ENCODE results near the gene UBQLN1.

UBQLN1 gene

DNA sequence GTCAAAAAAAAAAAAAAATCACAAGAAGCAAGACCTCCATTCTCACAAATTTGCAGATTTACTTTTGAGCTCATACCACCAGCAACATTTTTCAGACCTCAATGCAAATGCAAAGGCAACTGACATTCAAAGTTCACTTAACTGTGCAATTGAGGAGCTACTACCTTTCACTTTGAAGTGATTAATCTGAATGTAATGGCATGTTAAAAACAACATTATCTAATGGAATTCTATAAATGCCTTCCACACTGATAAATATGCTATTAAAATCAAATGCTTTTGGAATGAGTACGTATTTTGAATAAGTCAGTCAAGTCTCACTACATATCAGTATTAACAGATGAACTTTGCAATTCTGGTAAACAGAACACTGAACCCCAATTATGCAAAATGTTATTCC, 32.3 kb downstream of the UBQLN1 start:
- no peak for TF ChIP-seq EP300 (IDR thresholded peaks at IDR 0.05; ENCODE audit: borderline replicate concordance)
- no peak for TF ChIP-seq ZBTB7A (IDR thresholded peaks at IDR 0.05; ENCODE audit: low read depth)
- TF ChIP-seq, protein P1, sequence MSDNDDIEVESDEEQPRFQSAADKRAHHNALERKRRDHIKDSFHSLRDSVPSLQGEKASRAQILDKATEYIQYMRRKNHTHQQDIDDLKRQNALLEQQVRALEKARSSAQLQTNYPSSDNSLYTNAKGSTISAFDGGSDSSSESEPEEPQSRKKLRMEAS (IDR thresholded peaks at IDR 0.05) = no peak
- TF ChIP-seq TEAD4 (IDR thresholded peaks at IDR 0.05) = no peak

GRCh38 chr9:83671451-83671850, 36.3 kb downstream of the UBQLN1 start:
- TF ChIP-seq TCF12 (IDR thresholded peaks at IDR 0.05; ENCODE audit: low read depth) (no peak), REST (IDR thresholded peaks at IDR 0.05; ENCODE audit: low read depth) (no peak), EP300 (IDR thresholded peaks at IDR 0.05; ENCODE audit: borderline replicate concordance) (no peak), YY1 (IDR thresholded peaks at IDR 0.05; ENCODE audit: low read depth) (no peak), CREB1 (IDR thresholded peaks at IDR 0.05; ENCODE audit: low read depth) (no peak)

GRCh38 chr9:83670381-83670780, 37.4 kb downstream of the UBQLN1 start:
- no peak for TF ChIP-seq CEBPB (IDR thresholded peaks at IDR 0.05)
- no peak for TF ChIP-seq TEAD4 (IDR thresholded peaks at IDR 0.05)
- TF ChIP-seq TAF1 (IDR thresholded peaks at IDR 0.05; ENCODE audit: low read depth) = no peak
- no peak for TF ChIP-seq NFIC (IDR thresholded peaks at IDR 0.05)
- TF ChIP-seq REST (IDR thresholded peaks at IDR 0.05; ENCODE audit: low read depth) = no peak
- no peak for TF ChIP-seq EP300 (IDR thresholded peaks at IDR 0.05; ENCODE audit: borderline replicate concordance)
- TF ChIP-seq ZBTB7A (IDR thresholded peaks at IDR 0.05; ENCODE audit: low read depth) = no peak
- no peak for TF ChIP-seq USF1 (IDR thresholded peaks at IDR 0.05)
- TF ChIP-seq RAD21 (IDR thresholded peaks at IDR 0.05; ENCODE audit: low read depth) = no peak
- TF ChIP-seq FOXM1 (IDR thresholded peaks at IDR 0.05; ENCODE audit: borderline replicate concordance, low read depth) = no peak
- TF ChIP-seq TCF12 (IDR thresholded peaks at IDR 0.05; ENCODE audit: low read depth) = no peak

GRCh38 chr9:83669067-83669466, 38.7 kb downstream of the UBQLN1 start:
- TF ChIP-seq EGR1 (IDR thresholded peaks at IDR 0.05) (no peak), YY1 (IDR thresholded peaks at IDR 0.05; ENCODE audit: low read depth) (no peak), NFIC (IDR thresholded peaks at IDR 0.05) (no peak), TAF1 (IDR thresholded peaks at IDR 0.05; ENCODE audit: low read depth) (no peak), REST (IDR thresholded peaks at IDR 0.05; ENCODE audit: low read depth) (no peak), TEAD4 (IDR thresholded peaks at IDR 0.05) (no peak), CREB1 (IDR thresholded peaks at IDR 0.05; ENCODE audit: low read depth) (no peak), ZBTB7A (IDR thresholded peaks at IDR 0.05; ENCODE audit: low read depth) (no peak), RAD21 (IDR thresholded peaks at IDR 0.05; ENCODE audit: low read depth) (no peak), USF1 (IDR thresholded peaks at IDR 0.05) (no peak)
- TF ChIP-seq, protein P1 (IDR thresholded peaks at IDR 0.05) = no peak

DNA sequence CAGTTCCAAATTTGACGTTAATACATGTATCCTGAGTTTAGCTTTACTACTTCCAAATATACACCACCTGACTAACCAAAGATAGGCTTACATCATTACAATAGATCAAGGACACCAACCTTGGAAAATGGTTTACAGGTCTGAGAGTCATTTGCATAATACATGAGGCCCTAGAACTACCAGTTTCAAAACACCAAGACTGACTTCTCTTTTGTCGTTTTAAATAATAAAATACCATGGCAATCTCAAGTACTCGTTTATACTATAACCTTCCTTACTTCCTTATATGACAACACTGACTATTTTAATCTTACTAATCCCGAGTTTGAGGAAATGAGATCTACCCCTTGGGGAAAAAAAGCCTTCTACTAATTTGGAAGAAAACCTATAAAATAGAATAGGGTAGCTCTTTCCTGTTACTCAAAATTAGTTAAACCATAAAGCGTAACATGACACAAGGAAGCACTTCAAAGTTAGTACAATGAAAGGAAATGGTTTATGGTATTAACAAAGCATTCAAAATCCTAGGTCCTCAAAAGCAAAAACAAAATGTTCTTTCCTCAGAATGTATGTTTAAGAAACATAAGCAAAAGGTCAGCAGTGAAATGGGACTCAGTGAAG, 42.1 kb downstream of the UBQLN1 start:
- TF ChIP-seq REST (IDR thresholded peaks at IDR 0.05; ENCODE audit: low read depth) (no peak), EP300 (IDR thresholded peaks at IDR 0.05; ENCODE audit: borderline replicate concordance) (no peak), CREB1 (IDR thresholded peaks at IDR 0.05; ENCODE audit: low read depth) (no peak), USF1 (IDR thresholded peaks at IDR 0.05) (no peak), NFIC (IDR thresholded peaks at IDR 0.05) (no peak), RAD21 (IDR thresholded peaks at IDR 0.05; ENCODE audit: low read depth) (no peak), CEBPB (IDR thresholded peaks at IDR 0.05) (no peak), EGR1 (IDR thresholded peaks at IDR 0.05) (no peak), FOXM1 (IDR thresholded peaks at IDR 0.05; ENCODE audit: borderline replicate concordance, low read depth) (no peak), TEAD4 (IDR thresholded peaks at IDR 0.05) (no peak), YY1 (IDR thresholded peaks at IDR 0.05; ENCODE audit: low read depth) (no peak), TCF12 (IDR thresholded peaks at IDR 0.05; ENCODE audit: low read depth) (no peak), ZBTB7A (IDR thresholded peaks at IDR 0.05; ENCODE audit: low read depth) (no peak), TAF1 (IDR thresholded peaks at IDR 0.05; ENCODE audit: low read depth) (no peak)
- TF ChIP-seq, protein P1 (IDR thresholded peaks at IDR 0.05) = no peak

Measured in Ishikawa (cell line).